Measurements from ENCODE around the gene FNBP1L.
"Not testable (repeated sequence)": the region's sequence is repeated elsewhere in the genome, so short reads cannot be mapped to it uniquely, and the experiment has no call there.

Gene FNBP1L

GRCh38 chr1:93446837-93447451, 974 bp upstream of the FNBP1L start:
- peak; percentile 22 for DNase-seq

GRCh38 chr1:93448292-93448982, 519 bp downstream of the FNBP1L start:
- DNase-seq = no peak

GRCh38 chr1:93448983-93449804, 1.3 kb downstream of the FNBP1L start:
- no peak for DNase-seq

GRCh38 chr1:93450321-93450720, 2.4 kb downstream of the FNBP1L start:
- DNase-seq = peak; percentile 27

GRCh38 chr1:93453911-93454310, 6.0 kb downstream of the FNBP1L start:
- DNase-seq = no peak

- no peak for DNase-seq
These were observed 11.2 kb downstream of the FNBP1L start for GRCh38 chr1:93459126-93459525.

GRCh38 chr1:93461236-93461635, 13.3 kb downstream of the FNBP1L start:
- no peak for DNase-seq

- DNase-seq = no peak
These were observed 16.0 kb downstream of the FNBP1L start for GRCh38 chr1:93463960-93464359.

GRCh38 chr1:93465371-93466082, 17.6 kb downstream of the FNBP1L start:
- DNase-seq = not testable (repeated sequence)

GRCh38 chr1:93467606-93468005, 19.7 kb downstream of the FNBP1L start:
- DNase-seq = no peak

GRCh38 chr1:93468662-93469061, 20.7 kb downstream of the FNBP1L start:
- no peak for DNase-seq

- DNase-seq = not testable (repeated sequence)
These were observed 21.3 kb downstream of the FNBP1L start for GRCh38 chr1:93469223-93469622.

GRCh38 chr1:93471284-93471683, 23.4 kb downstream of the FNBP1L start:
- DNase-seq = no peak

GRCh38 chr1:93471911-93472310, 24.0 kb downstream of the FNBP1L start:
- DNase-seq = no peak

- DNase-seq = no peak
These were observed 26.4 kb downstream of the FNBP1L start for GRCh38 chr1:93474321-93474720.

- peak; percentile 70 for DNase-seq
These were observed 27.8 kb downstream of the FNBP1L start for GRCh38 chr1:93475681-93476080.

- not testable (repeated sequence) for DNase-seq
These were observed 31.3 kb downstream of the FNBP1L start for GRCh38 chr1:93479133-93479745.

GRCh38 chr1:93481899-93482298, 34.0 kb downstream of the FNBP1L start:
- not testable (repeated sequence) for DNase-seq

- DNase-seq = no peak
These were observed 35.3 kb downstream of the FNBP1L start for GRCh38 chr1:93483200-93483599.

GRCh38 chr1:93483606-93484005, 35.7 kb downstream of the FNBP1L start:
- DNase-seq = no peak

GRCh38 chr1:93488207-93488606, 40.3 kb downstream of the FNBP1L start:
- DNase-seq = no peak

- no peak for DNase-seq
These were observed 41.8 kb downstream of the FNBP1L start for GRCh38 chr1:93489756-93490155.

- peak; percentile 36 for DNase-seq
These were observed 42.4 kb downstream of the FNBP1L start for GRCh38 chr1:93490357-93490756.

All from inflammatory macrophage treated with lipopolysaccharide for 4 hours (primary cell).